Islet precursor cell (in vitro differentiated cells): Measurements from ENCODE around the gene ULK4.
A peak's percentile ranks its signal among the peaks of the same experiment; 100 is the strongest.

Experiments used
- DNase-seq: peaks from one replicate; pipeline ENCODE4 v3.0.0-alpha.2; 2018

Gene ULK4

GRCh38 chr3:41204369-41204768, 757.5 kb downstream of the ULK4 start:
- no peak for DNase-seq

- no peak for DNase-seq
Observed at GRCh38 chr3:41202834-41203345, 759.0 kb downstream of the ULK4 start.

- DNase-seq, result no peak
Observed at GRCh38 chr3:41202075-41202833, 759.6 kb downstream of the ULK4 start.

- DNase-seq, result peak; percentile 65
Observed at GRCh38 chr3:41200669-41201021, 761.3 kb downstream of the ULK4 start.

GRCh38 chr3:41199866-41200668, 761.8 kb downstream of the ULK4 start:
- no peak for DNase-seq

- DNase-seq, result peak; percentile 95
Observed at GRCh38 chr3:41198950-41199865, 762.7 kb downstream of the ULK4 start, which contains the start of gene CTNNB1. Gene CTNNB1, plus strand, starts transcription at chr3:41199505. Its CDS starts 24,564 bp downstream, at chr3:41224069.

GRCh38 chr3:41198526-41198925, 763.4 kb downstream of the ULK4 start:
- DNase-seq, result no peak

- DNase-seq, result no peak
Observed at GRCh38 chr3:41198046-41198445, 763.9 kb downstream of the ULK4 start.
